Mammary microvascular endothelial cell (primary cell): Measurements from ENCODE around the gene TRIM15. TPM values are rescaled to one million over a fixed set of nuclear protein-coding genes. Genes with fewer than 3 reads are reported as not detected.

ENCODE experiments used
- total RNA-seq: library from RNA; depleted of rRNA; stranded (reverse); fragments of >200 nt; gene quantifications from 2 replicates; pipeline ENCODE4 v1.2.3, GENCODE V29; 2015

TRIM15 gene
- total RNA-seq = not detected in 2 replicates

DNA sequence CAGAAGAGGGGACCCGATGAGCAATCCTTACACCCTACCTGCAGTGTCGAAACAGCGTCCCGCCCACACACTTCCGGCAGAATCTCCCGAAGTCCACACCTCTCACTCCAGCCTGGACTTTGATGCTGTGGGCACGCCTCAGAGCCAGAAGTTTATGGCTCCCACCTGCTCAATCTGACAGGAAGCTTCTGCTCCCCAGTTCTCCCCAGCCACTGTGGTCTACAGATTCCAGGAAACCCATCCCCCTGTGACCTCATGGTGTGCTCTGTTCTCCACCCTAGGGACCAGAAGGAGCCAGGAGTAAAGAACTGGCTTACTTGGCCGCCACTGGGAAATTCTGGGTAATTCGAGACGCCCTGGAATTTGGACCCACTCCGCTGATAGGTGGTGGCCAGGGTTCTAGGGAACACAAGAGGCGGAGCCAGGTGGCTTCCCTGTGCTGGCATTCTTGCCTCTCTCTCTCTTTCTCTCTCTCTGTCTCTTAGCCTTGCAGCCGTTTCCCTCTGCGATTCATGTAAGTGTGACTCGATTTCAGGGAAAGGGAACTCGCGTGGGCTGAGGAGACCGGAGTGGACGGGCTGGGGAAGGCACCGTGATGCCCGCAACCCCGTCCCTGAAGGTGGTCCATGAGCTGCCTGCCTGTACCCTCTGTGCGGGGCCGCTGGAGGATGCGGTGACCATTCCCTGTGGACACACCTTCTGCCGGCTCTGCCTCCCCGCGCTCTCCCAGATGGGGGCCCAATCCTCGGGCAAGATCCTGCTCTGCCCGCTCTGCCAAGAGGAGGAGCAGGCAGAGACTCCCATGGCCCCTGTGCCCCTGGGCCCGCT lies at the start of gene TRIM15:
Gene TRIM15, plus strand, starts transcription at position 457 of the 828 bp plus-strand sequence. Its CDS starts 139 bp downstream, at position 596.

GRCh38 chr6:30135757-30136156 lies 27.6 kb upstream of the TRIM15 start, which contains the start of gene TRIM40:
TSS of gene TRIM40 (plus strand) at chr6:30136140. CDS start at chr6:30137037, 897 bp downstream.

DNA sequence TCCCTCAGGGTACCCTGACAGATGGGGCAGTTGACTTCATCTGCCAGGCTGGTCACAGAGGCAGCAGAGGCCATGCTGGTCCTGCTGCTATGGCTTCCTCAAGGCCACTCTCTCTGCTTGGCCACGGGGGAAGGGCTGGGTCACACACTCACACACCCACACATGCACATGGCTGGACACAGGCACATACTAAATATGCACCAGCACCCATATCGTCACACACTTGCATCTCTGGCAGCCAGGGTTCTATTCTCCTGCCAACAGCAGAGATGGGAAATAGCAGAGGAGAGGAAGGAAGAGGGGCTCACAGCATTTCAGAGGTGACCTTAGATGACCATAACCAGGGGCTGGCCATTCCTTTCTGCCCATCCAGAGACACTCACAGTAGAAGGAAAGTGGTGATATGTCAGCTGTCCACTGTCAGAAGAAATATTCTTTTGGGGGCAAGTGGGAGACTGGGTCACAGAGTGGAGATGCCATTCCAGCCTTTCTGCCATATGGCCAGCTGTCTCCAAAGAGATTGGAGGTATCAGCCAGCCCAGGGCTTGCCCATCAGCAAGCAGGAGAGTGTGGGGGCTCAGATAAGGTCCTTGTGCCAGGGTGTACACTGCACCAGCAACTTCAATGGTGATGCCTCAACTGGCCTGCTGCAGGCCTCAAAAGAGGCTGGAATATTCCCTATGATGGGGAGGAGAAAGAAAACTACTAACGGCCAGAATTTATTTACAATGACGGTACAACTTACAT lies 2.4 kb upstream of the TRIM15 start, which contains the start of gene TRIM10:
Gene TRIM10, minus strand, starts transcription at position 427 of the 747 bp plus-strand sequence. Its CDS starts 353 bp downstream, at position 74.

GRCh38 chr6:30212865-30213666 lies 49.7 kb downstream of the TRIM15 start, which contains the start of gene TRIM26:
TSS of gene TRIM26 (minus strand) at chr6:30213406. CDS start at chr6:30199103, 14,303 bp downstream.

Other genes with a start within 250 kb of the TRIM15 start
- gene HLA-A, start 221.0 kb upstream of the TRIM15 start, total RNA-seq = 1,130 and 1,554 TPM in 2 replicates
- 28.0 and 38.4 TPM in 2 replicates for gene POLR1H, start 102.3 kb upstream of the TRIM15 start, total RNA-seq
- gene PPP1R11, start 96.3 kb upstream of the TRIM15 start, total RNA-seq = 37.1 and 40.5 TPM in 2 replicates
- not detected in 2 replicates for gene RNF39, start 87.8 kb upstream of the TRIM15 start, total RNA-seq
- not detected in 2 replicates for gene TRIM31, start 50.5 kb upstream of the TRIM15 start, total RNA-seq
- gene TRIM40, start 27.4 kb upstream of the TRIM15 start, total RNA-seq = not detected in 2 replicates
- gene TRIM10, start 2.3 kb upstream of the TRIM15 start, total RNA-seq = not detected in 2 replicates
- 60.5 and 62.6 TPM in 2 replicates for gene TRIM26, start 49.9 kb downstream of the TRIM15 start, total RNA-seq
- 5.7 and 9.1 TPM in 2 replicates for gene TRIM39, start 163.4 kb downstream of the TRIM15 start, total RNA-seq
- 52.1 and 79.5 TPM in 2 replicates for gene RPP21, start 181.6 kb downstream of the TRIM15 start, total RNA-seq